WERI-Rb-1 (cell line): ENCODE measurements around the gene SPSB1.

Experiments used
- DNase-seq: peaks from one replicate; pipeline ENCODE4 v3.0.0-alpha.2; 2020
- H3K27ac ChIP-seq: fragments of 250-450 bp; sonication (Bioruptor Pico); 2 replicates; pipeline ENCODE4 v1.5.1; 2020; ENCODE audit warnings: mild to moderate bottlenecking, moderate library complexity
- H3K27me3 ChIP-seq: fragments of 250-450 bp; sonication (Bioruptor Pico); 2 replicates; pipeline ENCODE4 v1.5.1; 2021; ENCODE audit warnings: mild to moderate bottlenecking, low read depth, moderate library complexity; ENCODE audit not compliant: insufficient read depth, severe bottlenecking
- H3K36me3 ChIP-seq: fragments of 250-450 bp; sonication (Bioruptor Pico); 2 replicates; pipeline ENCODE4 v1.5.1; 2020; ENCODE audit warnings: mild to moderate bottlenecking, moderate library complexity
- H3K4me3 ChIP-seq: 2 replicates; pipeline ENCODE4 v1.5.1; 2011; ENCODE audit warnings: low read depth, mild to moderate bottlenecking, control low read depth, low read length
- H3K9me3 ChIP-seq: fragments of 250-450 bp; sonication (Bioruptor Pico); 2 replicates; pipeline ENCODE4 v1.5.1; 2021; ENCODE audit warnings: mild to moderate bottlenecking, moderate library complexity; ENCODE audit not compliant: severe bottlenecking
- TF ChIP-seq, protein P1 (sequence below): IDR thresholded peaks from 2 replicates; pipeline ENCODE4 v1.5.1; 2011; ENCODE audit warnings: low read depth, mild to moderate bottlenecking, control low read depth, inconsistent platforms, low read length

Gene SPSB1

DNA sequence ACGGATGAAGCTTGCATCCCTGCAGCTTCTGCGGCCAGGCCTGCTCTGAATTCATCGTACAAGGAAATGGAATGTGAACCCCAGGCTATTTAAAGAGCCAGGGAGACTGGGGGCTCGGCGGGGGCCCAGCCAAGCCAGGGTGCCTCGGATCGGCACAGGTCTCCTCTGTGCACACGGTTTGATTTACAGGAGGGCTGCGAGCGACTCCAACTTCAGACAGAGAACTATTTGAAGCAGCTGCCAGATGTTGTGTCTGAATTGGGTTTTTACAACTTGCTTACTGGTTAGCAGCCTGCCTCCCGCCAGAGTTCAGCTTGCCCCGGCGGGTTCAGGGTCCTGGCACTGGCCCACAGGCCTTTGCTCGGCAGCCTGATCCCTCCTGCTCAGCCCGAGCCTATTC is 83.2 kb downstream of the SPSB1 start:
- no peaks in the 10 kb centered on the region for H3K36me3 ChIP-seq
- no peaks in the 10 kb centered on the region for H3K27me3 ChIP-seq
- no peak for DNase-seq
- H3K27ac ChIP-seq, result peak overlapping the region; percentile 64; the same call in 1 of the 2 replicates
- TF ChIP-seq, protein P1, sequence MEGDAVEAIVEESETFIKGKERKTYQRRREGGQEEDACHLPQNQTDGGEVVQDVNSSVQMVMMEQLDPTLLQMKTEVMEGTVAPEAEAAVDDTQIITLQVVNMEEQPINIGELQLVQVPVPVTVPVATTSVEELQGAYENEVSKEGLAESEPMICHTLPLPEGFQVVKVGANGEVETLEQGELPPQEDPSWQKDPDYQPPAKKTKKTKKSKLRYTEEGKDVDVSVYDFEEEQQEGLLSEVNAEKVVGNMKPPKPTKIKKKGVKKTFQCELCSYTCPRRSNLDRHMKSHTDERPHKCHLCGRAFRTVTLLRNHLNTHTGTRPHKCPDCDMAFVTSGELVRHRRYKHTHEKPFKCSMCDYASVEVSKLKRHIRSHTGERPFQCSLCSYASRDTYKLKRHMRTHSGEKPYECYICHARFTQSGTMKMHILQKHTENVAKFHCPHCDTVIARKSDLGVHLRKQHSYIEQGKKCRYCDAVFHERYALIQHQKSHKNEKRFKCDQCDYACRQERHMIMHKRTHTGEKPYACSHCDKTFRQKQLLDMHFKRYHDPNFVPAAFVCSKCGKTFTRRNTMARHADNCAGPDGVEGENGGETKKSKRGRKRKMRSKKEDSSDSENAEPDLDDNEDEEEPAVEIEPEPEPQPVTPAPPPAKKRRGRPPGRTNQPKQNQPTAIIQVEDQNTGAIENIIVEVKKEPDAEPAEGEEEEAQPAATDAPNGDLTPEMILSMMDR, result no peak
- H3K9me3 ChIP-seq, result no peaks in the 10 kb centered on the region
- H3K4me3 ChIP-seq, result no peak overlapping the region

DNA sequence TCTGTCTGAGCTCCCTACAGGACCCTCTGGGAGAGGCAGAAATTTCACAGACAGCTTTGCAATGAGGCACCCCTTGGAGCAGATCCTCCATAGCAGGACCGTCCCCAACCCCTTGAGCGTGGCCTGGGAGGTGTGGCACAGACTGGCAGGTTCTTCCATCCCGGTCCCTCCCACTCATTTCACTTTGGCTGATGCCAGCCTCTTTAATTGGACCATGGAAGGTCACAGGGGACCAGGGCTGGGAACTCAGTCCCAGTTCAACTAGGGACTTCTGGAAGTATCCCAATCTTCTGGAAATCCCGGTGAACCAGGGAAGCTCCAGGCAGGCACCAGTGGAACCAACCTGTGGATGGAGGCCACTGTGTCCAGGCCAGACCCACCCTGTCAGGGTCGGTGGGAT is 83.7 kb downstream of the SPSB1 start:
- peak overlapping the region; percentile 34 for H3K27ac ChIP-seq
- H3K4me3 ChIP-seq, result no peak overlapping the region
- H3K9me3 ChIP-seq, result no peaks in the 10 kb centered on the region
- no peaks in the 10 kb centered on the region for H3K36me3 ChIP-seq
- no peaks in the 10 kb centered on the region for H3K27me3 ChIP-seq
- TF ChIP-seq, protein P1, result no peak
- DNase-seq, result no peak

DNA sequence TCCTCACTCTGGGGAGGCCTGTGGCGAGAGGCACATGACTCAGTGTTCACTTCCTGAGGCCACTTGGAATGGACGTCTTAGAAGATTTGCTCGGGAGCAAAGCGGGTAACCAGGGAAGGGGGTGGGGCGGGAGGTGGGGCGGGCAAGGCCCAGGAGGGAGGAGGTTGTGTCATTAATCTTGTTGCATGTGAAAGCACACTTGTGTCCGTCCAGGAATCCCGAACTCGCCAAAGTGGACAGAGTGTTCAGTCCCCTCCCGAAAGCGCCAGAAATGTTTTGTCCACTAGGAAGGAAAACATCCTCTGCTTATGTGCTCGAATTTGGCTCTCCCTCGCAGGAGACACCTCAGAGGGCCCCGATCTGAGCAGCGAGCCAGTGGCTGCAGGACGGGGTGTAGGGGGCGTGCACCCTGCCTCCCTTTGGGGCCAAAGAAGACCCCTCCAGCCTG is 84.2 kb downstream of the SPSB1 start:
- H3K4me3 ChIP-seq, result no peak overlapping the region
- peak; percentile 40 for DNase-seq
- H3K27ac ChIP-seq, result no peak overlapping the region; the same call in 1 of the 2 replicates
- TF ChIP-seq, protein P1, result no peak
- H3K27me3 ChIP-seq, result no peaks in the 10 kb centered on the region
- H3K9me3 ChIP-seq, result no peaks in the 10 kb centered on the region
- no peaks in the 10 kb centered on the region for H3K36me3 ChIP-seq

DNA sequence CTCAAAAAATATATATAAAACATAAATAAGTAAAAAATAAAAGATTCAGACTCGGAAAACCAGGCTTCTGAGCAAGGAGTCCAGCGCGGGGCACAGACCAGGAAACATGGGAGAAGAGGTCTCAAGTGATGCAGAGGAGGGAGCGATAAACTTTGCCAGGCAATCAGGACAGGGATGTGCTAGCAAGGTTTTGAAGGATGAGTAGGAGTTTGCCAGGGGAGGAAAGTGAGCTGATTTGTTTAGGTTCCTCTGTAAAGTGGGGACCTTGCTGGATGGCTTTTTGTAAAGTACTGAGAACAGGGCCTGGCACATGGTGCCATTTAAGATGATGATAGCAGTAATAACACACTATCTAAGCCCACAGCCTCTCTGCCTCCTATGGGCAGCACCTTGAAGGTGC is 86.1 kb downstream of the SPSB1 start:
- H3K27ac ChIP-seq, result no peak overlapping the region
- no peaks in the 10 kb centered on the region for H3K36me3 ChIP-seq
- no peak for DNase-seq
- TF ChIP-seq, protein P1, result no peak
- no peak overlapping the region for H3K4me3 ChIP-seq
- no peaks in the 10 kb centered on the region for H3K27me3 ChIP-seq
- no peaks in the 10 kb centered on the region for H3K9me3 ChIP-seq

DNA sequence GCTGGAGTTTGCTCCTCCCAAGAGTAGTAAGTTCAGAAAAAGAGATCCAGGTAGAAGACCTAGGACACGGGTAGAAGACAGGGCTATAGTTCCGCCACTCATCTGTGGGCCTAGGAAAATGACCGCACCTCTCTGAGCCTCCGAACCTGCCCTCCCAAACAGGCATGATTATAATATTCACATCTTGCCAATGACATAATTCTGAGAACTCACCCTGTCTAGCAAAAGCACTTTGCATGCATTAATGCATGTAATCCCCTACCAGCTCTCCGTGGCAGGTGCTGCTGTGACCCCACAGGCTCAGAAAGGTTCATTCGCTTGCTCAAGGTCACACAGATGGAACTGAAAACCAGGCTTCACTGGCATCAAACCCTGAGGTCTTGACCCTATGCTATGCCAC is 88.0 kb downstream of the SPSB1 start:
- no peaks in the 10 kb centered on the region for H3K27me3 ChIP-seq
- no peak overlapping the region for H3K4me3 ChIP-seq
- H3K27ac ChIP-seq, result no peak overlapping the region
- TF ChIP-seq, protein P1, result no peak
- no peaks in the 10 kb centered on the region for H3K36me3 ChIP-seq
- DNase-seq, result no peak
- H3K9me3 ChIP-seq, result no peaks in the 10 kb centered on the region
